K562 (cell line): ENCODE measurements around the gene ZFAND2B. TPM values are rescaled to one million over a fixed set of nuclear protein-coding genes. Genes with fewer than 3 reads are reported as not detected.
A peak's percentile ranks its signal among the peaks of the same experiment; 100 is the strongest.

ENCODE experiments used
- HCFC1 ChIP-seq: IDR thresholded peaks from 2 replicates; pipeline ENCODE4 v1.6.1; 2012; ENCODE audit warnings: low read depth, low read length, improper control_type of control experiment
- IFI16 ChIP-seq: fragments of 250-450 bp; sonication (Bioruptor Pico); IDR thresholded peaks from 2 replicates; pipeline ENCODE4 v2.1.2; 2022; ENCODE audit warnings: mild to moderate bottlenecking, inconsistent platforms
- PHF8 ChIP-seq: fragments of 200-600 bp; sonication (generic); IDR thresholded peaks from 2 replicates; pipeline ENCODE4 v1.6.1; 2012; ENCODE audit warnings: mixed run types, mild to moderate bottlenecking, inconsistent platforms, low read length, moderate library complexity, borderline replicate concordance
- ZBTB7A ChIP-seq: IDR thresholded peaks from 2 replicates; pipeline ENCODE4 v1.6.1; 2011; ENCODE audit warnings: low read depth, mild to moderate bottlenecking, low read length, moderate library complexity, borderline replicate concordance; ENCODE audit not compliant: control insufficient read depth
- ZNF165 ChIP-seq: fragments of 250-450 bp; sonication (Bioruptor Pico); IDR thresholded peaks from 2 replicates; pipeline ENCODE4 v1.4.0; 2020; ENCODE audit warnings: borderline replicate concordance
- ZSCAN32 ChIP-seq: fragments of 450-650 bp; formaldehyde crosslinking; IDR thresholded peaks from 2 replicates; pipeline ENCODE4 v1.4.0; 2020; ENCODE audit warnings: mild to moderate bottlenecking, moderate library complexity
- polyA plus RNA-seq, 8 experiments: library from polyadenylated mRNA; depleted of rRNA in 4 of 8; stranded (reverse) in 5 of 8; unstranded in 3 of 8; fragments of >200 nt; fragmentation: Nextera tagmentation in 2 of 8; fragmentation: Illumina TruSeq in 1 of 8; extraction: Ambion mirVana in 2 of 8; extraction: Trizol in 1 of 8; gene quantifications; 2 replicates each; pipeline versions ENCODE4 v1.2.1 to v1.2.3, GENCODE V29; 2011 to 2014; ENCODE audit warnings: inconsistent platforms in 1 of 8, missing spikeins in 1 of 8
- total RNA-seq, 7 experiments: library from RNA; depleted of rRNA in 6 of 7; stranded (reverse); fragments of >200 nt in 6 of 7; fragmentation: Illumina TruSeq in 2 of 7; extraction: Trizol in 2 of 7; gene quantifications; 2 replicates each; pipeline versions ENCODE4 v1.2.1 to v1.2.3, GENCODE V29; 2011 to 2021; ENCODE audit warnings: low replicate concordance in 1 of 7
- TF ChIP-seq, protein P1 (sequence below): fragments of 450-650 bp; IDR thresholded peaks from 2 replicates; pipeline ENCODE4 v1.6.1; 2018; ENCODE audit warnings: mild to moderate bottlenecking, low read depth; ENCODE audit not compliant: partially characterized antibody
- TF ChIP-seq, protein P2 (sequence below): fragments of 250-450 bp; sonication (Bioruptor Pico); IDR thresholded peaks from 2 replicates; pipeline ENCODE4 v1.4.0; 2020
- TF ChIP-seq, protein P3 (sequence below), 2 experiments: fragments of 450-650 bp; IDR thresholded peaks; 2 replicates each; pipeline ENCODE4 v1.6.1; 2018; ENCODE audit warnings: mild to moderate bottlenecking in 2 of 2, low read depth in 1 of 2; ENCODE audit not compliant: partially characterized antibody in 2 of 2
- TF ChIP-seq, protein P4 (sequence below): fragments of 450-650 bp; IDR thresholded peaks from 2 replicates; pipeline ENCODE4 v1.6.1; 2017; ENCODE audit warnings: antibody characterized with exemption, mild to moderate bottlenecking
- TF ChIP-seq, protein P5 (sequence below): fragments of 250-450 bp; sonication (Bioruptor Pico); IDR thresholded peaks from 2 replicates; pipeline ENCODE4 v1.8.0; 2021; ENCODE audit warnings: mild to moderate bottlenecking, moderate library complexity

ZFAND2B gene
- total and polyA plus RNA-seq, 9 of the 15 experiments (the other 6 are each of a cell fraction or from before 2014, with no cell fraction given): 9.9 to 33.3 (median 26.1) TPM

DNA sequence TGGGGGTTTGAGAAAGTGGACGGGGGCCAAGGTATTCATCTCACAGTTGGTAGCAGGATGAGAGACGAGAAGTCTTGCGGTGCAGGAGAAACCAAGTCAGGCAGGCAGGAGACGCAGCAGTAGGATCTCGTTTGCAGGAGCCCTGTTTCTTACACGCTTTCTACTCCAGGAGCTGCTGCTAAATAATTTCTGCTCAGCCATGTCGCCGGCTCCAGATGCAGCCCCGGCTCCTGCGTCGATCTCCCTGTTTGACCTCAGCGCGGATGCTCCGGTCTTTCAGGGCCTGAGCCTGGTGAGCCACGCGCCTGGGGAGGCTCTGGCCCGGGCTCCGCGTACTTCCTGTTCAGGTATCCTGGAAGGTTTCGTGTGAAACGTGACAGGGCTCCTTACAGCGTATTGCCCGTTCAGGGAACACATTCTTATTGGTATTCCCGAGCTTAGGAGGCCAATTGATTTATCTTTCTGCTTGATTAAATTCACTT, 23.5 kb downstream of the ZFAND2B start (continued):
- TF ChIP-seq, protein P1, sequence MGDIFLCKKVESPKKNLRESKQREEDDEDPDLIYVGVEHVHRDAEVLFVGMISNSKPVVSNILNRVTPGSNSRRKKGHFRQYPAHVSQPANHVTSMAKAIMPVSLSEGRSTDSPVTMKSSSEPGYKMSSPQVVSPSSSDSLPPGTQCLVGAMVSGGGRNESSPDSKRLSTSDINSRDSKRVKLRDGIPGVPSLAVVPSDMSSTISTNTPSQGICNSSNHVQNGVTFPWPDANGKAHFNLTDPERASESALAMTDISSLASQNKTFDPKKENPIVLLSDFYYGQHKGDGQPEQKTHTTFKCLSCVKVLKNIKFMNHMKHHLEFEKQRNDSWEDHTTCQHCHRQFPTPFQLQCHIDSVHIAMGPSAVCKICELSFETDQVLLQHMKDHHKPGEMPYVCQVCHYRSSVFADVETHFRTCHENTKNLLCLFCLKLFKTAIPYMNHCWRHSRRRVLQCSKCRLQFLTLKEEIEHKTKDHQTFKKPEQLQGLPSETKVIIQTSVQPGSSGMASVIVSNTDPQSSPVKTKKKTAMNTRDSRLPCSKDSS: no peak
- no peak for TF ChIP-seq ZBTB7A
- TF ChIP-seq PHF8: no peak
- no peak for TF ChIP-seq IFI16 (CRISPR knock-in tag)
- TF ChIP-seq, protein P2, sequence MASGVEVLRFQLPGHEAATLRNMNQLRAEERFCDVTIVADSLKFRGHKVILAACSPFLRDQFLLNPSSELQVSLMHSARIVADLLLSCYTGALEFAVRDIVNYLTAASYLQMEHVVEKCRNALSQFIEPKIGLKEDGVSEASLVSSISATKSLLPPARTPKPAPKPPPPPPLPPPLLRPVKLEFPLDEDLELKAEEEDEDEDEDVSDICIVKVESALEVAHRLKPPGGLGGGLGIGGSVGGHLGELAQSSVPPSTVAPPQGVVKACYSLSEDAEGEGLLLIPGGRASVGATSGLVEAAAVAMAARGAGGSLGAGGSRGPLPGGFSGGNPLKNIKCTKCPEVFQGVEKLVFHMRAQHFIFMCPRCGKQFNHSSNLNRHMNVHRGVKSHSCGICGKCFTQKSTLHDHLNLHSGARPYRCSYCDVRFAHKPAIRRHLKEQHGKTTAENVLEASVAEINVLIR: no peak
- TF ChIP-seq, protein P3, sequence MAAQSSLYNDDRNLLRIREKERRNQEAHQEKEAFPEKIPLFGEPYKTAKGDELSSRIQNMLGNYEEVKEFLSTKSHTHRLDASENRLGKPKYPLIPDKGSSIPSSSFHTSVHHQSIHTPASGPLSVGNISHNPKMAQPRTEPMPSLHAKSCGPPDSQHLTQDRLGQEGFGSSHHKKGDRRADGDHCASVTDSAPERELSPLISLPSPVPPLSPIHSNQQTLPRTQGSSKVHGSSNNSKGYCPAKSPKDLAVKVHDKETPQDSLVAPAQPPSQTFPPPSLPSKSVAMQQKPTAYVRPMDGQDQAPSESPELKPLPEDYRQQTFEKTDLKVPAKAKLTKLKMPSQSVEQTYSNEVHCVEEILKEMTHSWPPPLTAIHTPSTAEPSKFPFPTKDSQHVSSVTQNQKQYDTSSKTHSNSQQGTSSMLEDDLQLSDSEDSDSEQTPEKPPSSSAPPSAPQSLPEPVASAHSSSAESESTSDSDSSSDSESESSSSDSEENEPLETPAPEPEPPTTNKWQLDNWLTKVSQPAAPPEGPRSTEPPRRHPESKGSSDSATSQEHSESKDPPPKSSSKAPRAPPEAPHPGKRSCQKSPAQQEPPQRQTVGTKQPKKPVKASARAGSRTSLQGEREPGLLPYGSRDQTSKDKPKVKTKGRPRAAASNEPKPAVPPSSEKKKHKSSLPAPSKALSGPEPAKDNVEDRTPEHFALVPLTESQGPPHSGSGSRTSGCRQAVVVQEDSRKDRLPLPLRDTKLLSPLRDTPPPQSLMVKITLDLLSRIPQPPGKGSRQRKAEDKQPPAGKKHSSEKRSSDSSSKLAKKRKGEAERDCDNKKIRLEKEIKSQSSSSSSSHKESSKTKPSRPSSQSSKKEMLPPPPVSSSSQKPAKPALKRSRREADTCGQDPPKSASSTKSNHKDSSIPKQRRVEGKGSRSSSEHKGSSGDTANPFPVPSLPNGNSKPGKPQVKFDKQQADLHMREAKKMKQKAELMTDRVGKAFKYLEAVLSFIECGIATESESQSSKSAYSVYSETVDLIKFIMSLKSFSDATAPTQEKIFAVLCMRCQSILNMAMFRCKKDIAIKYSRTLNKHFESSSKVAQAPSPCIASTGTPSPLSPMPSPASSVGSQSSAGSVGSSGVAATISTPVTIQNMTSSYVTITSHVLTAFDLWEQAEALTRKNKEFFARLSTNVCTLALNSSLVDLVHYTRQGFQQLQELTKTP (IDR thresholded peaks at IDR 0.05; ENCODE audit: low read depth in 1 of 2, partially characterized antibody in 2 of 2): no peak
- no peak for TF ChIP-seq ZSCAN32
- TF ChIP-seq, protein P4, sequence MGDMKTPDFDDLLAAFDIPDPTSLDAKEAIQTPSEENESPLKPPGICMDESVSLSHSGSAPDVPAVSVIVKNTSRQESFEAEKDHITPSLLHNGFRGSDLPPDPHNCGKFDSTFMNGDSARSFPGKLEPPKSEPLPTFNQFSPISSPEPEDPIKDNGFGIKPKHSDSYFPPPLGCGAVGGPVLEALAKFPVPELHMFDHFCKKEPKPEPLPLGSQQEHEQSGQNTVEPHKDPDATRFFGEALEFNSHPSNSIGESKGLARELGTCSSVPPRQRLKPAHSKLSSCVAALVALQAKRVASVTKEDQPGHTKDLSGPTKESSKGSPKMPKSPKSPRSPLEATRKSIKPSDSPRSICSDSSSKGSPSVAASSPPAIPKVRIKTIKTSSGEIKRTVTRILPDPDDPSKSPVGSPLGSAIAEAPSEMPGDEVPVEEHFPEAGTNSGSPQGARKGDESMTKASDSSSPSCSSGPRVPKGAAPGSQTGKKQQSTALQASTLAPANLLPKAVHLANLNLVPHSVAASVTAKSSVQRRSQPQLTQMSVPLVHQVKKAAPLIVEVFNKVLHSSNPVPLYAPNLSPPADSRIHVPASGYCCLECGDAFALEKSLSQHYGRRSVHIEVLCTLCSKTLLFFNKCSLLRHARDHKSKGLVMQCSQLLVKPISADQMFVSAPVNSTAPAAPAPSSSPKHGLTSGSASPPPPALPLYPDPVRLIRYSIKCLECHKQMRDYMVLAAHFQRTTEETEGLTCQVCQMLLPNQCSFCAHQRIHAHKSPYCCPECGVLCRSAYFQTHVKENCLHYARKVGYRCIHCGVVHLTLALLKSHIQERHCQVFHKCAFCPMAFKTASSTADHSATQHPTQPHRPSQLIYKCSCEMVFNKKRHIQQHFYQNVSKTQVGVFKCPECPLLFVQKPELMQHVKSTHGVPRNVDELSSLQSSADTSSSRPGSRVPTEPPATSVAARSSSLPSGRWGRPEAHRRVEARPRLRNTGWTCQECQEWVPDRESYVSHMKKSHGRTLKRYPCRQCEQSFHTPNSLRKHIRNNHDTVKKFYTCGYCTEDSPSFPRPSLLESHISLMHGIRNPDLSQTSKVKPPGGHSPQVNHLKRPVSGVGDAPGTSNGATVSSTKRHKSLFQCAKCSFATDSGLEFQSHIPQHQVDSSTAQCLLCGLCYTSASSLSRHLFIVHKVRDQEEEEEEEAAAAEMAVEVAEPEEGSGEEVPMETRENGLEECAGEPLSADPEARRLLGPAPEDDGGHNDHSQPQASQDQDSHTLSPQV: 0 out of 2 replicates have a peak, but pooled peaks have one; percentile 13
- TF ChIP-seq HCFC1: no peak
- TF ChIP-seq, protein P5, sequence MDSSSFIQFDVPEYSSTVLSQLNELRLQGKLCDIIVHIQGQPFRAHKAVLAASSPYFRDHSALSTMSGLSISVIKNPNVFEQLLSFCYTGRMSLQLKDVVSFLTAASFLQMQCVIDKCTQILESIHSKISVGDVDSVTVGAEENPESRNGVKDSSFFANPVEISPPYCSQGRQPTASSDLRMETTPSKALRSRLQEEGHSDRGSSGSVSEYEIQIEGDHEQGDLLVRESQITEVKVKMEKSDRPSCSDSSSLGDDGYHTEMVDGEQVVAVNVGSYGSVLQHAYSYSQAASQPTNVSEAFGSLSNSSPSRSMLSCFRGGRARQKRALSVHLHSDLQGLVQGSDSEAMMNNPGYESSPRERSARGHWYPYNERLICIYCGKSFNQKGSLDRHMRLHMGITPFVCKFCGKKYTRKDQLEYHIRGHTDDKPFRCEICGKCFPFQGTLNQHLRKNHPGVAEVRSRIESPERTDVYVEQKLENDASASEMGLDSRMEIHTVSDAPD (CRISPR knock-in tag): no peak
- TF ChIP-seq ZNF165: no peak
